Measurements from ENCODE around the gene RGS18. TPM values are rescaled to one million over a fixed set of nuclear protein-coding genes. Genes with fewer than 3 reads are reported as not detected.
"Not testable (repeated sequence)": the region's sequence is repeated elsewhere in the genome, so short reads cannot be mapped to it uniquely, and the experiment has no call there.

The RGS18 gene, protein sequence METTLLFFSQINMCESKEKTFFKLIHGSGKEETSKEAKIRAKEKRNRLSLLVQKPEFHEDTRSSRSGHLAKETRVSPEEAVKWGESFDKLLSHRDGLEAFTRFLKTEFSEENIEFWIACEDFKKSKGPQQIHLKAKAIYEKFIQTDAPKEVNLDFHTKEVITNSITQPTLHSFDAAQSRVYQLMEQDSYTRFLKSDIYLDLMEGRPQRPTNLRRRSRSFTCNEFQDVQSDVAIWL
- total RNA-seq = 1.8 TPM

- no peak for DNase-seq (ENCODE audit: low spot score)
Measured at GRCh38 chr1:192158181-192158580, at the start of gene RGS18. Gene RGS18 (plus strand): TSS chr1:192158462. CDS start chr1:192158638, 176 bp downstream.

DNA sequence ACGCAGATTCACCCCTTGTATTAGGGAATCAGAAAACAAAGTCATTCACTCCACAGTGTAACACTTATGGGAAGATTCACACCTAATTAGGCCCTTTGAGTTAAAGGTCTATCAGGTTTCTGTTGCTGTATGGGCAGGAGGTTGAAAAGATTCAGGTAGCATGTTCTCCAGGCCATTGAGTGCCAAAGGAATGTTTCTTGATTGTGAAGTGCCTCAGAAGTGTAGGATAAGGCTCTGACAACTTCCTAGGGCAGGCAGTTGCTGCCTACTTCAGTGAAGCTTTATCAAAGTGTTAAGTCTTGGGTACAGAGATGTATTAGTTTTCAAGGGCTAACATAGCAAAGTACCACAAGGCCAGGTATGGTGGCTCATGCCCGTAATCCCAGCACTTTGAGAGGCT is 48.7 kb upstream of the RGS18 start:
- no peak for DNase-seq (ENCODE audit: low spot score)

GRCh38 chr1:192115000-192115399 is 43.3 kb upstream of the RGS18 start:
- DNase-seq (ENCODE audit: low spot score) = no peak

GRCh38 chr1:192118881-192119405 is 39.3 kb upstream of the RGS18 start:
- DNase-seq (ENCODE audit: low spot score) = no peak

DNA sequence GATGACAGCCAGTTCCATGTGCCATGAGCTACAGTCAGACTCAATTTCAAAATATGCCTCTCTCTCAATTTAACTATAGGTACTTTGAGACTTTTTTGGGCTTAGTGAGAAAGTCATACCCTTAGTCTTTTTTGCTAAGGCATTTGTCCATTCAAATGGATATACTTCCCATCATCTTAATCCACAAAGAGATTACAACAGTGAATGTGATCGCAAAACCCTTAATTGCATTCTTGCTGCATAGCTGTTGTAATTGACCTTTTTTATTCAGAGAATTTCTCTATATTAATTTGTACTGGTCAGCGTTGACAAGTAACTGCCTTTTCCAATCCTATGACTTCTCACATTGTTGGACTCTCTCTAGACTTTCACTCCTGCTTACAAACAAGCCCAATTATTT is 38.6 kb upstream of the RGS18 start:
- DNase-seq (ENCODE audit: low spot score) = no peak

GRCh38 chr1:192122668-192123067 is 35.6 kb upstream of the RGS18 start:
- no peak for DNase-seq (ENCODE audit: low spot score)

- no peak for DNase-seq (ENCODE audit: low spot score)
Measured at GRCh38 chr1:192123212-192123611, 35.0 kb upstream of the RGS18 start.

- DNase-seq (ENCODE audit: low spot score) = no peak
Measured at GRCh38 chr1:192126030-192126619, 32.1 kb upstream of the RGS18 start.

GRCh38 chr1:192130175-192130574 is 28.1 kb upstream of the RGS18 start:
- no peak for DNase-seq (ENCODE audit: low spot score)

GRCh38 chr1:192130865-192131264 is 27.4 kb upstream of the RGS18 start:
- not testable (repeated sequence) for DNase-seq (ENCODE audit: low spot score)

GRCh38 chr1:192131914-192132313 is 26.3 kb upstream of the RGS18 start:
- DNase-seq (ENCODE audit: low spot score) = no peak

DNA sequence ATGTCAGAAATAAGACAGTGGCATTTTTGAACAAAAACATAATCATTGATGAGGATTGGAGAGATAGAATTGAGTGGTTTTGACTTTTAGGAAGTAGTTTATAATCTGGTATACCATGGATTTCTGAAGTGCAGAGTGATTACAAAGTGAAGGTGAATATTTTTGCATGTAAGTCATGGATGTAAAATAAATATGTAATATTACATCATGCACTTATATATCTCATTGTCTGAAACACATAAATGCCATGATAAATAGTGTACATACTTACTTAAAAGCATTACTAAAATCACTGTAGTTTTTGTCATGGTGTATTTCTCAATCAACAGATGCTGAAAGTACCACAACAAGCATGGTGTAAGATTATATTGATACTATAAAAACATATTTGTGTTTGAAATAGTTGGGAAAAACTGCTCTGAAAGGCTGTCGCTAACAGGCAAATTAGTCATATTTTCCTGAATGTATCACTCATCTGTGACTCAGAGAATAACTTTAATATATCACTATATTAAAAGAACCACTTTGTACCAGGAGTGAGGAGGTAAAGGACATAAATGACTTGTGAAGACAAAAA is 24.8 kb upstream of the RGS18 start:
- DNase-seq (ENCODE audit: low spot score) = no peak

- DNase-seq (ENCODE audit: low spot score) = no peak
Measured at GRCh38 chr1:192140382-192140781, 17.9 kb upstream of the RGS18 start.

DNA sequence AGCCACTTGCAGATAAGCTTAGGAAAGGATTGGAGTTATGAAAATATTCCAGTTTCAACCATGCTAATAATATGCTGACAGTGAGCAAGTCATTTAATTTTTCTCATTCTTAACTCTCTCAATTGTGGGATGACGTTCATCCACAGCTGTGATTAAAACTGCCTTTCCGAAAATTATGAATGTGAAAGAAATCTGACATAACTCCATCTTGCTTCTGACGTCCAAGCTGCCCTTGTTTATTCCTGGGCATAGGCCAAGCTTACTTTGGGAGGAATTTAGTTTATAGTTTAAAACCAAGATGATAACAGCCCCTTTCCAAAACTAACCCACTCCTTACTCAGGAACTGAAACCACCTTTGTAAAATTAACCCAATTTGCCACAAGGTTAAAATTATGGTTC is 11.0 kb upstream of the RGS18 start:
- no peak for DNase-seq (ENCODE audit: low spot score)

GRCh38 chr1:192147696-192148095 is 10.6 kb upstream of the RGS18 start:
- no peak for DNase-seq (ENCODE audit: low spot score)

DNA sequence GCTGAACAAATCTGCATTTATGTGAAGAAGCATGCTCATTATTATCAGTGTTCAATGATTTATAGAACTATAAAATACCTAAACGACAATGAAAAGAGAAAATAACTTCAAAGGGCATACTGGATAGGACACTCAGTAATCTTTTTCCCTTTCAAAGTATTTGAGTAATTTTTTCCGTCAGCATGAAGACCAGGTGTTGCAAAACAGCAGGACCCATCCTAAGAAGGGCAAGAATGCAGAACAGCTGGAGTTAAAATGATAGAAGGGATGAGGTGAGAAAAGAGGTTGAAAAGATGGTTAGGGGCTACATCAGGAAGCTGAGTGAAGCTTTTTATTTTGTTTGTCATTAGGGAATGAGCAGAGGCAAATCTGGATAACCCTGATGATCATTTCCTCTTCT is 7.1 kb upstream of the RGS18 start:
- no peak for DNase-seq (ENCODE audit: low spot score)

- DNase-seq (ENCODE audit: low spot score) = no peak
Measured at GRCh38 chr1:192153276-192153675, 5.0 kb upstream of the RGS18 start.

DNA sequence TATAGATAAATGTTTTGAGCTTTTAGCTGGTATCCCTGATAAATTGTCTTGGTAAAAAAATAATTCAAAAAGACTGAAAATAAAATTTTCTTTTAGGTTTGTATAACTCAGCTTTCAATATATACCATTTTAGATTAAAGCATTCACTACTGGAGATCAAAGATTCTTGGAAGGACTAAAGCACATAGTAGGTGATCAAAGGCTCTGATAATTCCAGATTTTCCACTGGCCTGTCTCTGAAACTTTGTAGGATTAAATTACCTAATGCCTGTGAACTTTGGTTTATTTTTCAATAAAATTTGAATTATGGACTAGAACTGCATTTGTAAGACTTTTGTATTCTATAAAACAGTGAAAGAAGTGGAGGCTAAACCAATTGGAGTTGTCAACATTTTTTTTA is 1.2 kb upstream of the RGS18 start:
- no peak for DNase-seq (ENCODE audit: low spot score)

GRCh38 chr1:192159014-192159413 is 752 bp downstream of the RGS18 start:
- no peak for DNase-seq (ENCODE audit: low spot score)

DNA sequence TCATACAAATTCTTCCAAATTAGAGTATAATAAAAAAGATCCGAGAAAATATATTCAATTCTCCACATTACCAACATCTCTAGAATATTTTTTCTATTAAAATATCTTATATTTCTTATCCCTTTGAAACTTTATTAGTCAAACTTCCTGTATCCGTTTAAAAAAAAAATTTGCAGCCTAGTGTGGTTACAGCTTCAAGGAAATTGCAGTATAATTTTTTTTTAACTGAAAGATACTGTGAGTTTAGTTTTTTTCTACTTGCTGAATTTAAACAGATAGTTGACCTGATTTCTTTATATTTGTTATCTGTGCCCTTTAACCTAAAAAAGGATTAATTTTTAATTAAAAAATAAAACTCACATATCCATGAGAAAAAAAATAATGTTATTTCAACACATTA is 1.5 kb downstream of the RGS18 start:
- no peak for DNase-seq (ENCODE audit: low spot score)

- no peak for DNase-seq (ENCODE audit: low spot score)
Measured at GRCh38 chr1:192160196-192160595, 1.9 kb downstream of the RGS18 start.

- DNase-seq (ENCODE audit: low spot score) = no peak
Measured at GRCh38 chr1:192161976-192162375, 3.7 kb downstream of the RGS18 start.

- no peak for DNase-seq (ENCODE audit: low spot score)
Measured at GRCh38 chr1:192162376-192162775, 4.1 kb downstream of the RGS18 start.

Measured in ureter (tissue), 1 donor.